Ascending aorta (tissue), 2 donors: Measurements from ENCODE around the gene NLRP14. TPM values are rescaled to one million over a fixed set of nuclear protein-coding genes. Genes with fewer than 3 reads are reported as not detected.

Source experiments
- DNase-seq, 2 donors: peaks; one replicate each; pipeline ENCODE4 v3.0.0-alpha.2; 2019; ENCODE audit warnings: low spot score in 2 of 2
- H3K27ac ChIP-seq, 2 donors: fragments of 200-600 bp; sonication (generic); one replicate each; pipeline ENCODE4 v1.5.1; 2016 to 2017; ENCODE audit warnings: mild to moderate bottlenecking in 1 of 2
- H3K27me3 ChIP-seq: fragments of 200-600 bp; sonication (generic); one replicate; pipeline ENCODE4 v1.5.1; 2017
- H3K36me3 ChIP-seq, 2 donors: fragments of 200-600 bp; sonication (generic); one replicate each; pipeline ENCODE4 v1.5.1; 2016
- H3K4me1 ChIP-seq, 2 donors: fragments of 200-600 bp; sonication (generic); one replicate each; pipeline ENCODE4 v1.5.1; 2016 to 2017; ENCODE audit warnings: mild to moderate bottlenecking in 1 of 2
- H3K4me3 ChIP-seq, 2 donors: fragments of 200-600 bp; sonication (generic); one replicate each; pipeline ENCODE4 v1.5.1; 2016 to 2017; ENCODE audit warnings: mild to moderate bottlenecking in 1 of 2
- H3K9me3 ChIP-seq, 2 donors: fragments of 200-600 bp; sonication (generic); one replicate each; pipeline ENCODE4 v1.5.1; 2016
- intact Hi-C: fragments of 100-400 bp; cut with DNase I; formaldehyde crosslinking; loops from one replicate; pipeline ENCODE4 v1.15.1; 2023
- total RNA-seq: library from RNA; depleted of rRNA; stranded (reverse); fragments of >200 nt; gene quantifications from one replicate; pipeline ENCODE4 v1.1.0, GENCODE V29; 2016
- TF ChIP-seq, protein P1 (sequence below), 3 experiments: fragments of 200-600 bp in 2 of 3; fragments of 450-650 bp in 1 of 3; sonication (generic) in 2 of 3; IDR thresholded peaks; one replicate each; pipeline ENCODE4 v1.5.1; 2016 to 2019; ENCODE audit warnings: antibody characterized with exemption in 3 of 3, mild to moderate bottlenecking in 1 of 3, moderate library complexity in 1 of 3

Gene NLRP14
- total RNA-seq, 1 donor from 2014 or later = not detected

DNA sequence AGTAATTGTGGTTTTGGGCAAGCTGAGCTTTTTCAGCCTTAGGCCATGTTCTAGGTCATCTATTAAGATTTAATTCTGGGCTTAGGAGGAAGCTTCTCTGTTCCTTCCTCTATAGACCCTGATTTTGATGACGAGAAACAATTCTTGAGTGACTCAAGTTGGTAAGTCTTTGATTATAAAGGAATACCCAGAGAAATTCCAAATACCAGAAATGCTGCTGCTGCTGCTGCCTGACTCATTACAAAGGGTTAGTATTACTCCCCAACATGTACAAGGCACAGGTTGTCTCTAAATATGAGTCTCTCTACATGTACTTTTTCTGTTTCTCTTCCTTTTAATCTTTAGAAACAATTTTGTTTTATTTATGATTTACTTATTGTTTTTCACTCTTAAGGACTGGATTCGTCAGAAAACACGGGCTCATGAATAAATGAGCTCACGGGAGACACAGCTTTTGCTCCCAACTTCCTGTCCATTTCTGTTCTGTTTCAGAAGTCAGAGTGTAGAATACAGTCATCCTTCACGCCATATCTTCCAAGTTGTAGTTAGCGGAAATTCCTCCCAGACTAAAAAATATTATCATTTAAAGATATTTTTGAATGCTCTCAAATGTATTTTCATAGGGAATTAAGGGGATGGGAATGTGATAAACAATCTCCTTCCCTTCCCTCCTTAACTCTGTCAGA lies 36.7 kb downstream of the NLRP14 start:
- Histone ChIP-seq H3K27me3 (no peaks in the 10 kb centered on the region), H3K4me1 (no peaks in the 10 kb centered on the region), H3K4me3 (no peak overlapping the region), H3K36me3 (no peaks in the 10 kb centered on the region), H3K9me3 (no peaks in the 10 kb centered on the region), H3K27ac (no peak overlapping the region)
- TF ChIP-seq, protein P1, sequence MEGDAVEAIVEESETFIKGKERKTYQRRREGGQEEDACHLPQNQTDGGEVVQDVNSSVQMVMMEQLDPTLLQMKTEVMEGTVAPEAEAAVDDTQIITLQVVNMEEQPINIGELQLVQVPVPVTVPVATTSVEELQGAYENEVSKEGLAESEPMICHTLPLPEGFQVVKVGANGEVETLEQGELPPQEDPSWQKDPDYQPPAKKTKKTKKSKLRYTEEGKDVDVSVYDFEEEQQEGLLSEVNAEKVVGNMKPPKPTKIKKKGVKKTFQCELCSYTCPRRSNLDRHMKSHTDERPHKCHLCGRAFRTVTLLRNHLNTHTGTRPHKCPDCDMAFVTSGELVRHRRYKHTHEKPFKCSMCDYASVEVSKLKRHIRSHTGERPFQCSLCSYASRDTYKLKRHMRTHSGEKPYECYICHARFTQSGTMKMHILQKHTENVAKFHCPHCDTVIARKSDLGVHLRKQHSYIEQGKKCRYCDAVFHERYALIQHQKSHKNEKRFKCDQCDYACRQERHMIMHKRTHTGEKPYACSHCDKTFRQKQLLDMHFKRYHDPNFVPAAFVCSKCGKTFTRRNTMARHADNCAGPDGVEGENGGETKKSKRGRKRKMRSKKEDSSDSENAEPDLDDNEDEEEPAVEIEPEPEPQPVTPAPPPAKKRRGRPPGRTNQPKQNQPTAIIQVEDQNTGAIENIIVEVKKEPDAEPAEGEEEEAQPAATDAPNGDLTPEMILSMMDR (IDR thresholded peaks at IDR 0.05) = no peak
- intact Hi-C loops = no loop called here
- DNase-seq = no peak

DNA sequence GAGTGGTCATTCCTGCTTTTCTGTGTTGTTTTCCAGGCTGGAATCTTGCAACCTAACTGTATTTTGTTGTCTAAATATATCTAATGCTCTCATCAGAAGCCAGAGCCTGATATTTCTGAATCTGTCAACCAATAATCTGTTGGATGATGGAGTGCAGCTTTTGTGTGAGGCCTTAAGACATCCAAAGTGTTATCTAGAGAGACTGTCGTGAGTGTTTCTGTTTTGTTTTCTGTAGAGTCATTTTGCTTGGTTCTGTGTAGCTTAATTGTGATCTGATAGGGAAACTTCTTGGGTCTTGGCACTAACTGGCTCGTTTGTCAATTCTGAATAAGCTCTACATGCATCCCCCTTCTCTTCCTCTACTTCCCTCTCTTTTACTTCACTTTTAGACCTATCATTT lies 37.4 kb downstream of the NLRP14 start:
- no peak for DNase-seq
- intact Hi-C loops = no loop called here
- Histone ChIP-seq H3K27ac (no peak overlapping the region), H3K36me3 (no peaks in the 10 kb centered on the region), H3K9me3 (no peaks in the 10 kb centered on the region), H3K4me1 (no peaks in the 10 kb centered on the region), H3K27me3 (no peaks in the 10 kb centered on the region), H3K4me3 (no peak overlapping the region)
- TF ChIP-seq, protein P1 (IDR thresholded peaks at IDR 0.05) = no peak

DNA sequence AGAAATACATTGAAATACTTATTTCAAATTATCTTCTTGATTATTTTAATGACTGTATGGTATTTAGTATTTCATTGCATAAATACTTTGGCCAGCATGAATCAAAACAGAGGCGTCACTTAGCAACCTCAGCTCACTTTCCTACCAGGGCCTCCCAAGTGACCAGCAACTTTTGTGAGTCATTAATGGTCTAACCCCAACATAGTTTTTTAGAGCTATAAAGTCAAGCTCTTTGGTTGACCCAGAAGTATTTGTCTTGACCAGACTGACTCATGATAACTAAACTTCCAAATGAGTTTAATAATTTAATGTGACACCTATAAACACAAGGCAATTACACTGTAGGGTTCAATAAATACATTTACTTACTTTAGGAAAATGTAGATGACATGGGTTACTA lies 40.6 kb downstream of the NLRP14 start:
- TF ChIP-seq, protein P1 (IDR thresholded peaks at IDR 0.05) = no peak
- no peaks in the 10 kb centered on the region for H3K4me1 ChIP-seq
- H3K27me3 ChIP-seq = no peaks in the 10 kb centered on the region
- no peaks in the 10 kb centered on the region for H3K36me3 ChIP-seq
- no peak for DNase-seq
- no peak overlapping the region for H3K27ac ChIP-seq
- no peaks in the 10 kb centered on the region for H3K9me3 ChIP-seq
- intact Hi-C loops = no loop called here
- no peak overlapping the region for H3K4me3 ChIP-seq

DNA sequence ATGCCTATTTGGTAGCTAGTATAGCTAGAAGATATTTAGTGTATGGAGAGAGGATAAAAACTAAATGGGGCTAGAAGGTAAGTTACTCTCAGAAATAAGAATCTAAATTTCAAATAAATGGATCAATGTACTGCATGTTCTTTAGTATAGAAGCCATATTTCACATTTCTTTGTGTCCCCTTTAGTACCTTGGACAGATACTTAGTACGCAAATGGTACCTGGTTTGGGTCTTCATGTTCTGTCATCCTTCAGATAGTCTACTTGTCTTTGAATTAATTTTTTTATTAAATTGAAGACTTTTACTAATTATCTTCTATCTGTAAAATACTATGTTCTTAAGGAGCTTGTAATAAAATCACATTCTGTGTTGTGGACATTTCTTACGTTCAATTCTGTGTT lies 42.3 kb downstream of the NLRP14 start:
- no peak overlapping the region for H3K4me3 ChIP-seq
- H3K4me1 ChIP-seq = no peaks in the 10 kb centered on the region
- no peak overlapping the region for H3K27ac ChIP-seq
- no peaks in the 10 kb centered on the region for H3K9me3 ChIP-seq
- TF ChIP-seq, protein P1 (IDR thresholded peaks at IDR 0.05) = no peak
- no peaks in the 10 kb centered on the region for H3K27me3 ChIP-seq
- intact Hi-C loops = no loop called here
- DNase-seq = no peak
- H3K36me3 ChIP-seq = no peaks in the 10 kb centered on the region

DNA sequence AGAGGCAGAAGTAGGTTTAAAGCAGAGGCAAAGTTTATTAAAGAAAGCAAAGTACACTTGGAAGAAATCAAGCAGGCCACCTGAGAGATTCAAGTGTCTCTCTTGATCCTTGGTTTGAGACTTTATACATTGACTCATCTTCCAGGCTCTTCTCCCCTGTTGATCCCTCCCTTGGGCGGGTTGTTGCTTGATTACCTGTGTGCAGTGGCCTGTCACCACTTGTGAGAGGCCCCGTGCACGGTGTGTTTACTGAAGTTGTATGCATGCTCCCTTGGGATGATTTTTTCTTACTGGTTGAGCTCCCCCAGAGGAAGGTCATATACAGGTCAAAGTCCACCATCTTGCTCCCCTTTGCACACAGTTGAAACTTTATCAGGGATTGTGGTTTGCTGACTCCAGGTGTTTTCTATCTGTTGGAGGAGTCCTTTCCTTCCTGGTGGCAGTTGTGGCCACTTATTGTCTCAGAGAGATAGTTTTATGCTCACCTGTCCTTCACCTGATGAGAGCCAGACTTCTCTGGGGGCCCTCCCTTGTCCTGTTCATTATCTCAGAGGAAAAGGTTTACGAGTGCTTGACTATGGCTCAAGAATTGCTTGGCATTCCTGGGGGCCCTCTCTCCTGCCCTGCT lies 52.2 kb downstream of the NLRP14 start:
- TF ChIP-seq, protein P1 (IDR thresholded peaks at IDR 0.05) = no peak
- Histone ChIP-seq H3K27ac (no peak overlapping the region), H3K36me3 (no peaks in the 10 kb centered on the region), H3K4me1 (no peaks in the 10 kb centered on the region), H3K4me3 (no peak overlapping the region), H3K27me3 (no peaks in the 10 kb centered on the region), H3K9me3 (no peaks in the 10 kb centered on the region)
- intact Hi-C loops = no loop called here
- DNase-seq = no peak
